HepG2 (cell line): ENCODE measurements around the gene KCTD16. TPM values are rescaled to one million over a fixed set of nuclear protein-coding genes. Genes with fewer than 3 reads are reported as not detected.

Experiments
- ATAC-seq: fragments of 200-7000 bp; cut with Tn5 transposase; 3 replicates; pipeline ENCODE4 v1.9.1; 2020; ENCODE audit warnings: mild to moderate bottlenecking, moderate library complexity
- BruUV-seq: library from RNA; stranded (reverse); fragments of 400-500 nt; replicated peaks from 2 replicates; lab custom pipeline; 2021; lab: Mats Ljungman, UMichigan
- CTCF ChIA-PET: fragments of 300-600 bp; formaldehyde crosslinking; extraction: SDS; loops from one replicate; lab custom pipeline; 2021; ENCODE audit warnings: low total read pairs, inconsistent platforms, low intra/inter-chr PET ratio; lab: Yijun Ruan, JAX
- POLR2A ChIA-PET: fragments of 350-600 bp; sonication (Branson Sonifier 250); formaldehyde crosslinking; loops from one replicate; lab custom pipeline; 2020; ENCODE audit warnings: antibody characterized with exemption, inconsistent platforms; lab: Yijun Ruan, JAX
- DNase-seq: peaks from one replicate; pipeline ENCODE4 v3.0.0-alpha.2; 2015; ENCODE audit warnings: low spot score
- FAIRE-seq: peaks from 3 replicates; lab custom pipeline; 2011; peaks lifted over from hg19 to GRCh38; lab: Jason Lieb, UNC
- H2AFZ ChIP-seq: one replicate; pipeline ENCODE4 v1.6.1; 2011; ENCODE audit warnings: low read length, inconsistent platforms
- H3K27ac ChIP-seq: fragments of 300-600 bp; 3 replicates; pipeline ENCODE4 v1.8.0; 2011; ENCODE audit warnings: mixed run types, mild to moderate bottlenecking, mixed read lengths, low read length, inconsistent platforms; ENCODE audit not compliant: insufficient read depth; ENCODE audit errors: extremely low read length
- H3K27me3 ChIP-seq, 2 experiments: fragments of 200-600 bp in 1 of 2; 2 replicates in 1 of 2; 3 replicates in 1 of 2; pipeline versions ENCODE4 v1.6.0 to v1.8.0; 2011; ENCODE audit warnings: low read length in 2 of 2, mild to moderate bottlenecking in 2 of 2, moderate library complexity in 2 of 2, inconsistent platforms in 1 of 2; ENCODE audit not compliant: insufficient read depth in 2 of 2, control insufficient read depth in 1 of 2
- H3K36me3 ChIP-seq, 2 experiments: fragments of 200-600 bp in 1 of 2; replicated peaks in 1 of 2; 2 replicates in 1 of 2; 3 replicates in 1 of 2; pipeline versions ENCODE4 v1.5.1 to v1.8.0; 2011; ENCODE audit warnings: low read length in 2 of 2, inconsistent platforms in 1 of 2; ENCODE audit not compliant: insufficient read depth in 2 of 2, control insufficient read depth in 1 of 2
- H3K4me1 ChIP-seq: 2 replicates; pipeline ENCODE4 v1.5.1; 2012; ENCODE audit warnings: low read length, inconsistent platforms; ENCODE audit not compliant: insufficient read depth
- H3K4me2 ChIP-seq: 2 replicates; pipeline ENCODE4 v1.6.0; 2011; ENCODE audit warnings: low read depth, low read length, inconsistent platforms
- H3K4me3 ChIP-seq, 3 experiments: fragments of 200-600 bp in 1 of 3; sonication (generic), shearing (Covaris generic) in 1 of 3; replicated peaks in 1 of 3; 2 replicates each; pipeline ENCODE4 v1.5.1; 2011 to 2016; ENCODE audit warnings: low read length in 3 of 3, inconsistent platforms in 2 of 3, low read depth in 2 of 3, mild to moderate bottlenecking in 2 of 3, control low read depth in 1 of 3, mixed read lengths in 1 of 3; ENCODE audit not compliant: insufficient read depth in 1 of 3
- H3K79me2 ChIP-seq: one replicate; pipeline ENCODE4 v1.6.1; 2011; ENCODE audit warnings: low read length, inconsistent platforms; ENCODE audit not compliant: insufficient read depth
- H3K9ac ChIP-seq: 2 replicates; pipeline ENCODE4 v1.6.0; 2011; ENCODE audit warnings: mild to moderate bottlenecking, low read depth, low read length, inconsistent platforms; ENCODE audit not compliant: insufficient read depth
- H3K9me3 ChIP-seq: 2 replicates; pipeline ENCODE4 v1.5.1; 2012; ENCODE audit warnings: mild to moderate bottlenecking, low read length
- H4K20me1 ChIP-seq: 2 replicates; pipeline ENCODE4 v1.6.0; 2011; ENCODE audit warnings: inconsistent platforms, mild to moderate bottlenecking, low read length, moderate library complexity; ENCODE audit not compliant: insufficient read depth
- GPN1 ChIP-seq: sonication (generic); formaldehyde crosslinking; IDR thresholded peaks from 2 replicates; pipeline ENCODE4 v1.5.1; 2020; ENCODE audit warnings: missing genetic modification reagents, borderline replicate concordance
- KDM5B ChIP-seq: sonication (generic); formaldehyde crosslinking; IDR thresholded peaks from 2 replicates; pipeline ENCODE4 v1.4.0; 2020; ENCODE audit warnings: missing genetic modification reagents, mild to moderate bottlenecking, borderline replicate concordance
- NFE2 ChIP-seq: sonication (generic); formaldehyde crosslinking; IDR thresholded peaks from 2 replicates; pipeline ENCODE4 v1.4.0; 2020; ENCODE audit warnings: missing genetic modification reagents
- PRMT3 ChIP-seq: sonication (generic); formaldehyde crosslinking; IDR thresholded peaks from 2 replicates; pipeline ENCODE4 v1.8.1; 2022; ENCODE audit warnings: low read depth, mild to moderate bottlenecking, moderate library complexity, missing genetic modification reagents, borderline replicate concordance
- SP4 ChIP-seq: sonication (generic); formaldehyde crosslinking; IDR thresholded peaks from 2 replicates; pipeline ENCODE4 v1.8.1; 2023; ENCODE audit warnings: mild to moderate bottlenecking, missing genetic modification reagents
- TBP ChIP-seq: sonication (generic); formaldehyde crosslinking; IDR thresholded peaks from 2 replicates; pipeline ENCODE4 v1.5.0; 2020; ENCODE audit warnings: missing genetic modification reagents
- TBX3 ChIP-seq: fragments of 450-650 bp; IDR thresholded peaks from 2 replicates; pipeline ENCODE4 v1.6.1; 2017; ENCODE audit warnings: antibody characterized with exemption, mild to moderate bottlenecking, inconsistent platforms, borderline replicate concordance
- THAP11 ChIP-seq: IDR thresholded peaks from 2 replicates; pipeline ENCODE4 v1.6.1; 2016; ENCODE audit warnings: missing biosample characterization, missing genetic modification reagents
- ZNF143 ChIP-seq: sonication (generic); formaldehyde crosslinking; IDR thresholded peaks from 2 replicates; pipeline ENCODE4 v1.4.0; 2020; ENCODE audit warnings: missing genetic modification reagents
- ZNF317 ChIP-seq: sonication (generic); formaldehyde crosslinking; IDR thresholded peaks from 2 replicates; pipeline ENCODE4 v1.5.0; 2020; ENCODE audit warnings: mild to moderate bottlenecking, missing genetic modification reagents
- ZNF484 ChIP-seq: sonication (generic); formaldehyde crosslinking; IDR thresholded peaks from 2 replicates; pipeline ENCODE4 v1.5.1; 2020; ENCODE audit warnings: mild to moderate bottlenecking, low read depth, missing genetic modification reagents, borderline replicate concordance
- ZNF75D ChIP-seq: sonication (generic); formaldehyde crosslinking; IDR thresholded peaks from 2 replicates; pipeline ENCODE4 v1.8.1; 2023; ENCODE audit warnings: missing genetic modification reagents, mild to moderate bottlenecking, borderline replicate concordance
- ZNF782 ChIP-seq: sonication (generic); formaldehyde crosslinking; IDR thresholded peaks from 2 replicates; pipeline ENCODE4 v1.4.0; 2020; ENCODE audit warnings: missing genetic modification reagents, mild to moderate bottlenecking, borderline replicate concordance
- ZSCAN30 ChIP-seq: sonication (generic); formaldehyde crosslinking; IDR thresholded peaks from 2 replicates; pipeline ENCODE4 v1.5.0; 2020; ENCODE audit warnings: mild to moderate bottlenecking, missing genetic modification reagents
- WGBS: methylation state at CpG from one replicate; pipeline ENCODE4 v1.1.6; 2017; ENCODE audit warnings: low lambda C conversion rate; 5-methylcytosine and 5-hydroxymethylcytosine counted together
- in situ Hi-C: cut with HindIII; loops from 2 replicates; pipeline ENCODE4 v1.10.0; 2017; ENCODE audit warnings: low pct_unique_long_range_greater_than_20kb; ENCODE audit not compliant: extremely low pct_ligation_motif_present
- intact Hi-C: fragments of 100-400 bp; cut with micrococcal nuclease; formaldehyde crosslinking; loops from one replicate; pipeline ENCODE4 v1.10.0; 2022; ENCODE audit not compliant: unreplicated experiment
- polyA plus RNA-seq, 8 experiments: library from polyadenylated mRNA; depleted of rRNA in 3 of 8; stranded (reverse) in 7 of 8; unstranded in 1 of 8; fragments of >200 nt; fragmentation: Illumina TruSeq in 4 of 8; extraction: Trizol in 4 of 8; gene quantifications; 2 replicates each; pipeline versions ENCODE4 v1.2.1 to v1.2.3, GENCODE V29; 2011 to 2016; ENCODE audit warnings: low read depth in 4 of 8, missing spikeins in 1 of 8, mixed read lengths in 1 of 8; ENCODE audit not compliant: insufficient read depth in 1 of 8
- total RNA-seq, 5 experiments: library from RNA; depleted of rRNA; stranded (reverse); fragments of >200 nt; fragmentation: Illumina TruSeq; extraction: Trizol; gene quantifications; 2 replicates each; pipeline ENCODE4 v1.2.3, GENCODE V29; 2016; ENCODE audit warnings: low read depth in 1 of 5
- TF ChIP-seq, protein P1 (sequence below): sonication (generic); formaldehyde crosslinking; IDR thresholded peaks from 2 replicates; pipeline ENCODE4 v1.4.0; 2020; ENCODE audit warnings: missing genetic modification reagents
- TF ChIP-seq, protein P2 (sequence below): sonication (generic); formaldehyde crosslinking; IDR thresholded peaks from 2 replicates; pipeline ENCODE4 v1.8.1; 2022; ENCODE audit warnings: mild to moderate bottlenecking, missing genetic modification reagents

KCTD16 gene
- total and polyA plus RNA-seq, 2 of the 13 experiments (the other 11 are each of a cell fraction or from before 2014, with no cell fraction given), result 0.02 to 0.09 TPM

DNA sequence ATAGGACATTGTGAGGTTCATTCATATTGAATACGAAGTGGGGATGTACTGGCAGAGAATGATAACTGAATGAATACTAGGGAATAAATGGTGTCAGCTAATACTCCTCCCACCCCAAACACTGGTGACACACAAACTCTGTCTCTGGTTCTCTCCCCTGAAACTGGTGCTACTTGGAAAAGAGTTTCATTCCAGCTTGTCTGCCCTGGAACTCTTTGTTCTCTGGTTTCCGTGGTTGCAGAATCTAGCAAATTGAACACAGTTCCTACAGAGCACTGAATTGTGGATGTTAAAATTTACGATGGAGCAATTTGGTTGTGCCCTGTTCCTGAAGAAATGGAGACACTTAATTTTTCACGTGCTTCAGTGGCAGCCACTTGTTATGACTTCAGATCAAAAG is 181.7 kb downstream of the KCTD16 start:
- no peaks in the 10 kb centered on the region for H3K79me2 ChIP-seq
- no peak overlapping the region for H3K4me2 ChIP-seq
- no peak overlapping the region for H3K9ac ChIP-seq
- no peak for TF ChIP-seq TBP
- TF ChIP-seq ZNF317 (CRISPR knock-in tag), result no peak
- TF ChIP-seq TBX3, result no peak
- TF ChIP-seq NFE2 (CRISPR knock-in tag), result no peak
- TF ChIP-seq KDM5B (CRISPR knock-in tag), result no peak
- no peak for TF ChIP-seq GPN1 (CRISPR knock-in tag)
- no peak for TF ChIP-seq ZNF143
- no peak for TF ChIP-seq SP4 (CRISPR knock-in tag)
- TF ChIP-seq, protein P1, sequence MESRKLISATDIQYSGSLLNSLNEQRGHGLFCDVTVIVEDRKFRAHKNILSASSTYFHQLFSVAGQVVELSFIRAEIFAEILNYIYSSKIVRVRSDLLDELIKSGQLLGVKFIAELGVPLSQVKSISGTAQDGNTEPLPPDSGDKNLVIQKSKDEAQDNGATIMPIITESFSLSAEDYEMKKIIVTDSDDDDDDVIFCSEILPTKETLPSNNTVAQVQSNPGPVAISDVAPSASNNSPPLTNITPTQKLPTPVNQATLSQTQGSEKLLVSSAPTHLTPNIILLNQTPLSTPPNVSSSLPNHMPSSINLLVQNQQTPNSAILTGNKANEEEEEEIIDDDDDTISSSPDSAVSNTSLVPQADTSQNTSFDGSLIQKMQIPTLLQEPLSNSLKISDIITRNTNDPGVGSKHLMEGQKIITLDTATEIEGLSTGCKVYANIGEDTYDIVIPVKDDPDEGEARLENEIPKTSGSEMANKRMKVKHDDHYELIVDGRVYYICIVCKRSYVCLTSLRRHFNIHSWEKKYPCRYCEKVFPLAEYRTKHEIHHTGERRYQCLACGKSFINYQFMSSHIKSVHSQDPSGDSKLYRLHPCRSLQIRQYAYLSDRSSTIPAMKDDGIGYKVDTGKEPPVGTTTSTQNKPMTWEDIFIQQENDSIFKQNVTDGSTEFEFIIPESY, result no peak
- no peak for TF ChIP-seq THAP11 (CRISPR knock-in tag)
- TF ChIP-seq ZNF75D (CRISPR knock-in tag), result no peak
- TF ChIP-seq PRMT3 (CRISPR knock-in tag), result no peak
- no peak for TF ChIP-seq ZSCAN30 (CRISPR knock-in tag)
- no peak for TF ChIP-seq ZNF782 (CRISPR knock-in tag)
- TF ChIP-seq, protein P2, sequence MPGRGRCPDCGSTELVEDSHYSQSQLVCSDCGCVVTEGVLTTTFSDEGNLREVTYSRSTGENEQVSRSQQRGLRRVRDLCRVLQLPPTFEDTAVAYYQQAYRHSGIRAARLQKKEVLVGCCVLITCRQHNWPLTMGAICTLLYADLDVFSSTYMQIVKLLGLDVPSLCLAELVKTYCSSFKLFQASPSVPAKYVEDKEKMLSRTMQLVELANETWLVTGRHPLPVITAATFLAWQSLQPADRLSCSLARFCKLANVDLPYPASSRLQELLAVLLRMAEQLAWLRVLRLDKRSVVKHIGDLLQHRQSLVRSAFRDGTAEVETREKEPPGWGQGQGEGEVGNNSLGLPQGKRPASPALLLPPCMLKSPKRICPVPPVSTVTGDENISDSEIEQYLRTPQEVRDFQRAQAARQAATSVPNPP (CRISPR knock-in tag), result no peak
- TF ChIP-seq ZNF484 (CRISPR knock-in tag), result no peak
- 4% methylated on average over 4 of the region's 4 CpGs for WGBS
- ATAC-seq, result no peak
- no TSS peak for BruUV-seq
- no peaks in the 10 kb centered on the region for H3K9me3 ChIP-seq
- no peak overlapping the region for H3K27ac ChIP-seq
- no peaks in the 10 kb centered on the region for H4K20me1 ChIP-seq
- H2AFZ ChIP-seq, result no peak overlapping the region
- DNase-seq, result no peak
- in situ Hi-C loops (no loop called here), intact Hi-C loops (no loop called here)
- ChIA-PET POLR2A (no interaction called here), CTCF (no interaction called here)
- no peaks in the 10 kb centered on the region for H3K27me3 ChIP-seq
- no peak for FAIRE-seq
- no peaks in the 10 kb centered on the region for H3K4me1 ChIP-seq
- no peaks in the 10 kb centered on the region for H3K36me3 ChIP-seq
- H3K4me3 ChIP-seq, result no peak overlapping the region
